Thyroid gland (tissue), 4 donors: Measurements from ENCODE around the gene DCAF6.

ENCODE experiments used
- POLR2A ChIP-seq, 2 donors: fragments of 450-650 bp; IDR thresholded peaks; one replicate each; pipeline ENCODE4 v1.6.1; 2017; ENCODE audit warnings: antibody characterized with exemption in 2 of 2, mild to moderate bottlenecking in 2 of 2, moderate library complexity in 1 of 2
- TF ChIP-seq, protein P1 (sequence below), 6 experiments: fragments of 200-600 bp in 3 of 6; fragments of 450-650 bp in 3 of 6; sonication (generic) in 3 of 6; IDR thresholded peaks; one replicate each; pipeline ENCODE4 v1.5.1; 2016 to 2019; ENCODE audit warnings: antibody characterized with exemption in 6 of 6, mild to moderate bottlenecking in 2 of 6, inconsistent platforms in 1 of 6, moderate library complexity in 1 of 6

DNA sequence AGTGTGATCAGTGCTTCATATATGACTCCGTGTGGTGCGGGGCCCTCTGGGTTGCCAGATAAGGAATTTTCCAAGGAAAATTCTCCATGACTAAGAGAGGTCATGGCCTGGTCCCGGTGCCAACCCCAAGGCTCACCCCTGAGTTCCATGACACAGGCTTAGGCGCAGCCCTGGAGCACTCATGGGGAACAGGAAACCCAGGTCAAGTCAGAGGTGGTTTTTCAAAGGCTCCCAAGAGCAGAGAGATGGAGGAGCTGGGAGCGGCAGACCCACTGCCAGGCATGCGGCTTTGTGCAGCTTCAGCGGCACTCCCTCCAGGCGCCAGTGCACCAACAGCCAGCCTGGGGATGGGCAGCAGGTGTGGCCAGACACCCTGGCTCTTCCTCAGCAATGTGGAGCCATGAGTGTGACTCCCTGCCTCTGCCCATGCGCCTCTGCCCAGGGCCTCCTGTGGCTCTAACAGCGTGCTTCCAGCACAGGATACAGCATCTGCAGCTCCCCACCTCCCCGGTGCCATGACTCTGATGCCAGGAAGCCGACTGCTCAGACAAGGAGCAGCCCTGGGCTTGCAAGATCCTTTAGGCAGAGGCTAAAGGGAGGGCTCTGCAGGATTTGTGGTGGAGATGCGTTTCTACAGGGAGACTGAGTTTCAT lies 153.0 kb downstream of the DCAF6 start:
- TF ChIP-seq, protein P1, sequence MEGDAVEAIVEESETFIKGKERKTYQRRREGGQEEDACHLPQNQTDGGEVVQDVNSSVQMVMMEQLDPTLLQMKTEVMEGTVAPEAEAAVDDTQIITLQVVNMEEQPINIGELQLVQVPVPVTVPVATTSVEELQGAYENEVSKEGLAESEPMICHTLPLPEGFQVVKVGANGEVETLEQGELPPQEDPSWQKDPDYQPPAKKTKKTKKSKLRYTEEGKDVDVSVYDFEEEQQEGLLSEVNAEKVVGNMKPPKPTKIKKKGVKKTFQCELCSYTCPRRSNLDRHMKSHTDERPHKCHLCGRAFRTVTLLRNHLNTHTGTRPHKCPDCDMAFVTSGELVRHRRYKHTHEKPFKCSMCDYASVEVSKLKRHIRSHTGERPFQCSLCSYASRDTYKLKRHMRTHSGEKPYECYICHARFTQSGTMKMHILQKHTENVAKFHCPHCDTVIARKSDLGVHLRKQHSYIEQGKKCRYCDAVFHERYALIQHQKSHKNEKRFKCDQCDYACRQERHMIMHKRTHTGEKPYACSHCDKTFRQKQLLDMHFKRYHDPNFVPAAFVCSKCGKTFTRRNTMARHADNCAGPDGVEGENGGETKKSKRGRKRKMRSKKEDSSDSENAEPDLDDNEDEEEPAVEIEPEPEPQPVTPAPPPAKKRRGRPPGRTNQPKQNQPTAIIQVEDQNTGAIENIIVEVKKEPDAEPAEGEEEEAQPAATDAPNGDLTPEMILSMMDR (IDR thresholded peaks at IDR 0.05), result no peak
- no peak for TF ChIP-seq POLR2A (IDR thresholded peaks at IDR 0.05)
